ENCODE data around the gene PPBP.

DNA sequence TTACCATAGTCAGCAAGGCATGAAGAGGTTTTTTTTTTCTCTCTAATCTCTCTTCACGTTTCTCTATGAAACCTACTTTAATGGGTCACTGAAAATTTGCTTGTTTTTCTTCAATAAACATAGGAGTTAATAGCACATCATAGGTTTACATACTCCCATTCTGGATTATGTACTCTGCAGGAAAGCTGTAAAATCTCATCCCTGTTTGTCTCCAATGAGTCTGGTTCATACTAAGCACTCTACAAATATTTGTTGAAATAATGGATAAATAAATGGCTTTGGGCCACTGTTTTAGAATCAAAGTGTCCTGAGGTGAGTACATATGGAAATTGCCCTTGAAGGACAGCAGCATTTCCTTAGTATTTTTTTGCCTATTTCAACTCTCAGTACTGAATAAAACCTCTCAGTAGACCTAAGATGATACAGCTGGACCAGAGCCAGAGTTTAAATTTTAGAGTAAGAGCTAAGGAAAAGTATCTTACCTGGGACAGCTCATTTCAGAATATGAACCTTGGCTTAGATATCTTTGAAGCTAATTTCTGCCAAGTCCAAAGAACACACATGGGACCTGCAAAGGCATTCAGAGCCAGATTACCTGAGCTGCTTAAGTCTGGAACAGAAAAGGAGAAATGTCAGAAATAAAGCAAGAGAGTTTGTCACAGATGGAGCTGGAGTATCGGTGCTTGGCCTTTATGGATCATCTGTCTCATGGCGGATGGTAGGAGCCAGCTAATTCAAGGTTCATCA lies 40.6 kb downstream of the PPBP start:
- TF ChIP-seq, protein P1, sequence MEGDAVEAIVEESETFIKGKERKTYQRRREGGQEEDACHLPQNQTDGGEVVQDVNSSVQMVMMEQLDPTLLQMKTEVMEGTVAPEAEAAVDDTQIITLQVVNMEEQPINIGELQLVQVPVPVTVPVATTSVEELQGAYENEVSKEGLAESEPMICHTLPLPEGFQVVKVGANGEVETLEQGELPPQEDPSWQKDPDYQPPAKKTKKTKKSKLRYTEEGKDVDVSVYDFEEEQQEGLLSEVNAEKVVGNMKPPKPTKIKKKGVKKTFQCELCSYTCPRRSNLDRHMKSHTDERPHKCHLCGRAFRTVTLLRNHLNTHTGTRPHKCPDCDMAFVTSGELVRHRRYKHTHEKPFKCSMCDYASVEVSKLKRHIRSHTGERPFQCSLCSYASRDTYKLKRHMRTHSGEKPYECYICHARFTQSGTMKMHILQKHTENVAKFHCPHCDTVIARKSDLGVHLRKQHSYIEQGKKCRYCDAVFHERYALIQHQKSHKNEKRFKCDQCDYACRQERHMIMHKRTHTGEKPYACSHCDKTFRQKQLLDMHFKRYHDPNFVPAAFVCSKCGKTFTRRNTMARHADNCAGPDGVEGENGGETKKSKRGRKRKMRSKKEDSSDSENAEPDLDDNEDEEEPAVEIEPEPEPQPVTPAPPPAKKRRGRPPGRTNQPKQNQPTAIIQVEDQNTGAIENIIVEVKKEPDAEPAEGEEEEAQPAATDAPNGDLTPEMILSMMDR (IDR thresholded peaks at IDR 0.05 in 4 of 5, conservative IDR thresholded peaks at IDR 0.05 in 1 of 5) = no peak
- no peak for TF ChIP-seq POLR2A (IDR thresholded peaks at IDR 0.05)
